Lung (tissue), 12 donors: ENCODE measurements around the gene PODN. TPM values are rescaled to one million over a fixed set of nuclear protein-coding genes. Genes with fewer than 3 reads are reported as not detected.
A peak's percentile ranks its signal among the peaks of the same experiment; 100 is the strongest.

ENCODE experiments used
- ATAC-seq: fragments of 200-7000 bp; cut with Tn5 transposase; one replicate; pipeline ENCODE4 v1.9.1; 2020; ENCODE audit warnings: moderate number of reproducible peaks; ENCODE audit not compliant: insufficient read depth, low FRiP score
- DNase-seq, 3 donors: peaks; one replicate each; pipeline ENCODE4 v3.0.0-alpha.2; 2013 to 2017
- H3K27ac ChIP-seq, 2 donors: one replicate each; pipeline ENCODE4 v1.5.1; 2013; ENCODE audit warnings: mild to moderate bottlenecking in 2 of 2, moderate library complexity in 2 of 2, control low read depth in 1 of 2, inconsistent platforms in 1 of 2, low read depth in 1 of 2, low read length in 1 of 2
- H3K27me3 ChIP-seq, 3 donors: one replicate each; pipeline ENCODE4 v1.5.1; 2013; ENCODE audit warnings: low read length in 2 of 3; ENCODE audit not compliant: control insufficient read depth in 3 of 3, insufficient read depth in 3 of 3
- H3K36me3 ChIP-seq, 4 donors: one replicate each; pipeline ENCODE4 v1.5.1; 2013; ENCODE audit warnings: low read length in 4 of 4, mild to moderate bottlenecking in 1 of 4, moderate library complexity in 1 of 4; ENCODE audit not compliant: control insufficient read depth in 4 of 4, insufficient read depth in 4 of 4
- H3K4me1 ChIP-seq, 5 donors: one replicate each; pipeline ENCODE4 v1.5.1; 2013; ENCODE audit warnings: low read length in 5 of 5, mild to moderate bottlenecking in 2 of 5, moderate library complexity in 1 of 5; ENCODE audit not compliant: control insufficient read depth in 5 of 5, insufficient read depth in 5 of 5
- H3K4me3 ChIP-seq: one replicate; pipeline ENCODE4 v1.5.1; 2013; ENCODE audit warnings: mild to moderate bottlenecking, control low read depth, moderate library complexity
- H3K9ac ChIP-seq, 2 donors: one replicate each; pipeline ENCODE4 v1.5.1; 2013; ENCODE audit warnings: low read length in 2 of 2, control low read depth in 1 of 2; ENCODE audit not compliant: insufficient read depth in 1 of 2
- H3K9me3 ChIP-seq, 4 donors: one replicate each; pipeline ENCODE4 v1.5.1; 2013; ENCODE audit warnings: low read length in 3 of 4, mild to moderate bottlenecking in 1 of 4, moderate library complexity in 1 of 4; ENCODE audit not compliant: control insufficient read depth in 4 of 4, insufficient read depth in 3 of 4
- WGBS, 2 donors: extraction: QIAGEN DNeasy Blood & Tissue Kit; methylation state at CpG; one replicate each; pipeline ENCODE4 v1.1.7; 2013; 5-methylcytosine and 5-hydroxymethylcytosine counted together
- polyA plus RNA-seq, 2 donors: library from polyadenylated mRNA; stranded (reverse); fragments of 200-250 nt; gene quantifications; one replicate each; pipeline ENCODE4 v1.2.1, GENCODE V29; 2013
- total RNA-seq, 2 donors: library from RNA; depleted of rRNA in 1 of 2; stranded (reverse); fragments of >200 nt in 1 of 2; gene quantifications; one replicate each; pipeline ENCODE4 v1.2.1, GENCODE V29; 2014 to 2021
- TF ChIP-seq, protein P1 (sequence below): IDR thresholded peaks from 2 replicates; pipeline ENCODE4 v1.5.1; 2012; ENCODE audit warnings: mild to moderate bottlenecking; ENCODE audit errors: control extremely low read depth, extremely low read depth
- donor health status: control.
- donor health status: control.
- donor health status: Bipolar disorder and iron deficiency.
- donor health status: healthy.
- donor health status: DM: yes; HTN: yes; CAD: no.

PODN gene
- total and polyA plus RNA-seq, 4 donors = 12.9 to 40.9 (median 21.7) TPM

DNA sequence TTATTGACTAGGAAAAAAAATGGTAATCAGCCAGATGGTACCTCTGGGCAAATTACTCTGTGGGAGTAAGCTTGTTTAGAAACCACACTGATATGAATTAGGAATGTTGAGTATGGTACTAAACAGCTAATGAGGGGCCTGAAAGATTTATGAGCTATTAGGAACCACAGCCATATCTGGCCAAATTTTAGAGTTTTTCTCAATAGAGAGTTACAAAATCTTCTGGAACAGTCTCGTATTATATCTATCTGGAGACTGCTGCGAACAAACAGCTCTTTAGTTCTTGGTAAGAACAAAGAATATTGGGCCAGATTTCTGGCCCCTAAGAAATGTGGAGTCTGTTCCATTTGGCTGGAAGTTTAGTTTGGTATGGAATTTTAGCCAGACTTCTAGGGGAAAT is 4.9 kb upstream of the PODN start:
- 71 to 78% methylated on average over 2 of the region's 2 CpGs for WGBS, 2 donors
- DNase-seq (peak in 2 of 3 donors; percentile 91), ATAC-seq (no peak)
- Histone ChIP-seq H3K27me3 (peaks cover 0 to 7% (median 0%) of the 10 kb centered on the region in 3 donors), H3K4me3 (no peak overlapping the region), H3K36me3 (peaks cover 0 to 8% (median 4%) of the 10 kb centered on the region in 4 donors), H3K27ac (no peak overlapping the region), H3K9me3 (no peaks in the 10 kb centered on the region), H3K9ac (no peak overlapping the region), H3K4me1 (peaks cover 0 to 21% (median 6%) of the 10 kb centered on the region in 5 donors)
- TF ChIP-seq, protein P1, sequence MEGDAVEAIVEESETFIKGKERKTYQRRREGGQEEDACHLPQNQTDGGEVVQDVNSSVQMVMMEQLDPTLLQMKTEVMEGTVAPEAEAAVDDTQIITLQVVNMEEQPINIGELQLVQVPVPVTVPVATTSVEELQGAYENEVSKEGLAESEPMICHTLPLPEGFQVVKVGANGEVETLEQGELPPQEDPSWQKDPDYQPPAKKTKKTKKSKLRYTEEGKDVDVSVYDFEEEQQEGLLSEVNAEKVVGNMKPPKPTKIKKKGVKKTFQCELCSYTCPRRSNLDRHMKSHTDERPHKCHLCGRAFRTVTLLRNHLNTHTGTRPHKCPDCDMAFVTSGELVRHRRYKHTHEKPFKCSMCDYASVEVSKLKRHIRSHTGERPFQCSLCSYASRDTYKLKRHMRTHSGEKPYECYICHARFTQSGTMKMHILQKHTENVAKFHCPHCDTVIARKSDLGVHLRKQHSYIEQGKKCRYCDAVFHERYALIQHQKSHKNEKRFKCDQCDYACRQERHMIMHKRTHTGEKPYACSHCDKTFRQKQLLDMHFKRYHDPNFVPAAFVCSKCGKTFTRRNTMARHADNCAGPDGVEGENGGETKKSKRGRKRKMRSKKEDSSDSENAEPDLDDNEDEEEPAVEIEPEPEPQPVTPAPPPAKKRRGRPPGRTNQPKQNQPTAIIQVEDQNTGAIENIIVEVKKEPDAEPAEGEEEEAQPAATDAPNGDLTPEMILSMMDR = no peak

DNA sequence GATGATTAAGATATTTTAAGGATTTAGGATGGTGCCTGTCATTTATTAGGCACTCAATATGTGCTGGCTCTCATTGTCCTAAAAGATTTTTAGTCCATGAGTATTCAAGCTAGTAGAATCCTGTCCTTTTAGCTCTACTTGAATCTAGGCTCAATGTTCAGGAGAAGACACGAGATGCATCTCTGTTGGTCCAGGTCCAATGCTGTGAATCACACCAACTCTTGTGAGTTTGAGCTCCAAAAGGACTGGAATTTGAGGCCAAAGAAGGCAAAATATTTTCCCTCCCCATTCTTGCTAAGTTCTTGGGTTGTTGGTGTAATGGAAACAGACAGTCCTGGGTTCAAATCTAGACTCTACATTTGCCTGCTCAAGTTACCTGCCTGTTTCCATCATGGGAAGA is 1.4 kb upstream of the PODN start:
- WGBS, 2 donors = 70 to 88% methylated on average over 1 of the region's 1 CpG
- TF ChIP-seq, protein P1 = no peak
- Histone ChIP-seq H3K9ac (no peak overlapping the region), H3K36me3 (no peaks in the 10 kb centered on the region), H3K27me3 (peaks cover 0 to 15% (median 0%) of the 10 kb centered on the region in 3 donors), H3K4me1 (peaks cover 0 to 36% (median 6%) of the 10 kb centered on the region in 5 donors), H3K27ac (no peak overlapping the region), H3K9me3 (no peaks in the 10 kb centered on the region), H3K4me3 (no peak overlapping the region)
- ATAC-seq (no peak), DNase-seq (no peak)

DNA sequence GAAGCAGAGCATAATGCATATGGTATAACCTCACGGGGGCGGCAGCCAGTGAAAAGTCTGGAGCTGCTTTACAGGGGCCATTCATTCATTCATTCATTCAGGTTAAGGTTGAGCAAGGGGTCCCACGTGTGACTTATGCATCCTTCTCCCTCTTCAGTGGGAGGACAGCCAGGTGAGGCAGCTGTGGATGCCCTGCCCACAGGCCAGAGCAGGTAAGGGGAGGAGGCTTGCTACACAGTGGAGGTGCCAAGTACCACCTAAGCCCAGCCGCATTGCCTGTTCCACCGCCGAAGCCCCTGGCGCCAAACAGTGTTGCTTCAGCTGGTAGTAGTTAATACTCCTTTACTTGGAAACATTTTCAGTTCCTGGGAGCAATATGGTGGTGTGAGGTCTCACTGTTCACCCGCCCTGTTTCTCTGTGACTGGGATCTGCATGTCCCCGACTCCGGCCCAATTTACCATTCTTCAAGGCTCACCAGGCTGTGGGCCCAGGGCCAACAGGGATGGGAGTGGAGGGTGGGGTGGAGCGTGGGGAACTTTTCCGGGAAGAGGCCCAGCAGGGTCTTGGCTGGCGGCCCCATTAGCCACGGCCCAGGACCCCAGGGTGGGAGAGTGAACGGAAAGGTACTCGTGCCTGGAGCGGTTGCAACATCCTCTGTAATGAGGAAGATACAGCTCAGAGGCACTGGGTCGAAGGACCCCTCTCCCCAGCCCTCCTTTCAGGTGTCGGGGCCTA is 722 bp upstream of the PODN start:
- DNase-seq (peak; percentile 46 to 58 (median 52)), ATAC-seq (no peak)
- Histone ChIP-seq H3K36me3 (no peaks in the 10 kb centered on the region), H3K4me3 (no peak overlapping the region), H3K9ac (no peak overlapping the region), H3K27ac (peak overlapping the region in 1 of 2 donors; percentile 46), H3K4me1 (peaks cover 0 to 38% (median 7%) of the 10 kb centered on the region in 5 donors), H3K27me3 (peaks cover 0 to 15% (median 0%) of the 10 kb centered on the region in 3 donors), H3K9me3 (no peaks in the 10 kb centered on the region)
- TF ChIP-seq, protein P1 = no peak
- 42 to 43% methylated on average over 19 of the region's 19 CpGs for WGBS, 2 donors
